Measurements from ENCODE around the gene MTERF4. TPM values are rescaled to one million over a fixed set of nuclear protein-coding genes. Genes with fewer than 3 reads are reported as not detected.

The MTERF4 gene
- total RNA-seq, 3 donors from 2014 or later, result 25.4 to 41.7 (median 32.2) TPM

GRCh38 chr2:241074901-241075540 lies 27.1 kb downstream of the MTERF4 start:
- Histone ChIP-seq H3K36me3 (ENCODE audit: low read depth) (no peaks in the 10 kb centered on the region), H3K4me1 (ENCODE audit: low read depth) (no peaks in the 10 kb centered on the region), H3K9me3 (no peaks in the 10 kb centered on the region), H3K4me3 (no peak overlapping the region)
- intact Hi-C loops (cut with DNase I, micrococcal nuclease), result no loop called here
- ATAC-seq (no peak), DNase-seq (no peak)
- TF ChIP-seq CTCF (IDR thresholded peaks at IDR 0.05), result no peak

- intact Hi-C loops (cut with DNase I, micrococcal nuclease), result no loop called here
- ATAC-seq (no peak), DNase-seq (no peak)
- no peaks in the 10 kb centered on the region for H3K9me3 ChIP-seq
- H3K4me1 ChIP-seq (ENCODE audit: low read depth), result no peaks in the 10 kb centered on the region
- no peak for TF ChIP-seq CTCF (IDR thresholded peaks at IDR 0.05)
- no peaks in the 10 kb centered on the region for H3K36me3 ChIP-seq (ENCODE audit: low read depth)
- no peak overlapping the region for H3K4me3 ChIP-seq
Observed at GRCh38 chr2:241074065-241074818, 27.8 kb downstream of the MTERF4 start.

DNA sequence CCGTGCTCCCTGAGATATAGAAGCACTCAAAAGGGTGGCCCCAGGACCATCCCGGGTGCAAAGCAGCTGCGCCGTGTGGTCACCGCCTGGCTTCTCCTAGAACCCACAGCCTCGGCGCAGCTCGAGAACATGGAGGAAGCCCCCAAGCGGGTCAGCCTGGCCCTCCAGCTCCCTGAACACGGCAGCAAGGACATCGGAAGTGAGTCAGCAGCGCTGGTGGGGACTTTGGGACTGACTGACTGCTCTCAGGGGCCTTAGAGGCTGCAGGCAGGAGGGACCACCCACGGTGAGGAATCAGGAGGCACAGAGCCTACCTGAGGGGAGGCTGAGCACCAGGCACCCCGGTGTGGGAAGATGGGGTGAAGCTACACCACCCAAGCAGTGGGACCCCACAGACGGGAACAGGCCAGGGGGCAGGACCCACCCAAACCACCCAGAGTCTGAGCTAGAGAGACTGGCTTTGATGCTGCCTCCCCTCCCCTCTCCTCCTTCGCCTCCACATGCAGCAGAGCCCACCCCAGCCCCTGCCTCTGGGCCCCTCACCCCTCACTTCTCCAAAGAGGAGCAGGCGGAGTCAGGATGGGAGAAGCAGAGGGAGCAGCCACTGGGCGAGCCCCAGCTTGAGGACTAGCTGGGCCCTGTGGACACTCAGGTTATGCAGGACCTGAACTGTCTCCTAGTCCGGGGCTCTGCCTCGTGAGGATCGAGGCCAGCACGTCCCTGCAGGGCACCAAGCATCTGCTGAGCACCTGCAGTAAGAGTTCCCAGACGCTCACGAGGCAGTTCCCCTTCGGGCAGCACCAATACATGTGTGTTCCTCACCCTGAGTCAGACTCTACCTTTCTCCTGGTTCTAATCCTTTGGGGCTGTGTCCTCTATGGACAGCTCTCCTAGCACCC lies 28.7 kb downstream of the MTERF4 start:
- no peak overlapping the region for H3K4me3 ChIP-seq
- intact Hi-C loops (cut with DNase I, micrococcal nuclease), result no loop called here
- H3K36me3 ChIP-seq (ENCODE audit: low read depth), result no peaks in the 10 kb centered on the region
- no peaks in the 10 kb centered on the region for H3K9me3 ChIP-seq
- TF ChIP-seq CTCF (IDR thresholded peaks at IDR 0.05), result no peak
- no peaks in the 10 kb centered on the region for H3K4me1 ChIP-seq (ENCODE audit: low read depth)
- no peak for ATAC-seq
- no peak for DNase-seq

DNA sequence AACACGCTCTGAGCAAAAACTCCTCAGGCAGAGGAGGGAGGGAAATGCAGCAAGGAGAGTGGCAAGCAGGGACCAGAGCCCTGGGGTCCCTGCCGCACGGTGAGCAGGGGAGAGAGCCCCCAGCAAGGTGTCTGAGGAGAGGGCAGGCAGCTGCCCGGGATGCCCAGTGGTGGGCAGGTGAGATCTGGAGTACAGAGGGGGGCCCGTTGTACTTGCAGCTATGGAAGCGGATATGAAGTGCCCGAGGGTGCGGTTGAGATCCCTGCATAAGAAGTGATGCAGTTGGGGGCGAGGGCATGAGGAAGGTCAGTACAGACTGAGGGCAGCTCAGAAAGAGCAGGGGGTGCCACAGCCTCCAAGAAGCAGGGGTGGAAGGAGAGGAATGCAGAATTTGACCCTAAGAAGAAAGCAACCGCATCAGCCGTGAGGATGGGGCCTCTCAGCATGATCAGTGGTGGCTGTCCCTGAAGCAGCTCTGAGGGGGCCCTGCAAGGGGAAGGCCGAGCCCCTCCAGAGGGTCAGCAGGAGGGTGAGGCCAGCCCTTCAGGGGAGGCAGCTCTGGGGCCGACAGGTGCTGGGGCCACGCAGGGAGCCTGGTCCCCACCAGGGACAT lies 29.4 kb downstream of the MTERF4 start:
- no peak for ATAC-seq
- H3K36me3 ChIP-seq (ENCODE audit: low read depth), result no peaks in the 10 kb centered on the region

More for the DNA sequence above, 29.4 kb downstream of the MTERF4 start:
- Histone ChIP-seq H3K4me3 (no peak overlapping the region), H3K9me3 (no peaks in the 10 kb centered on the region), H3K4me1 (ENCODE audit: low read depth) (no peaks in the 10 kb centered on the region)
- intact Hi-C loops (cut with DNase I, micrococcal nuclease), result no loop called here
- no peak for DNase-seq
- TF ChIP-seq CTCF (IDR thresholded peaks at IDR 0.05), result no peak
